ENCODE results near the gene XAB2.

XAB2 gene

DNA sequence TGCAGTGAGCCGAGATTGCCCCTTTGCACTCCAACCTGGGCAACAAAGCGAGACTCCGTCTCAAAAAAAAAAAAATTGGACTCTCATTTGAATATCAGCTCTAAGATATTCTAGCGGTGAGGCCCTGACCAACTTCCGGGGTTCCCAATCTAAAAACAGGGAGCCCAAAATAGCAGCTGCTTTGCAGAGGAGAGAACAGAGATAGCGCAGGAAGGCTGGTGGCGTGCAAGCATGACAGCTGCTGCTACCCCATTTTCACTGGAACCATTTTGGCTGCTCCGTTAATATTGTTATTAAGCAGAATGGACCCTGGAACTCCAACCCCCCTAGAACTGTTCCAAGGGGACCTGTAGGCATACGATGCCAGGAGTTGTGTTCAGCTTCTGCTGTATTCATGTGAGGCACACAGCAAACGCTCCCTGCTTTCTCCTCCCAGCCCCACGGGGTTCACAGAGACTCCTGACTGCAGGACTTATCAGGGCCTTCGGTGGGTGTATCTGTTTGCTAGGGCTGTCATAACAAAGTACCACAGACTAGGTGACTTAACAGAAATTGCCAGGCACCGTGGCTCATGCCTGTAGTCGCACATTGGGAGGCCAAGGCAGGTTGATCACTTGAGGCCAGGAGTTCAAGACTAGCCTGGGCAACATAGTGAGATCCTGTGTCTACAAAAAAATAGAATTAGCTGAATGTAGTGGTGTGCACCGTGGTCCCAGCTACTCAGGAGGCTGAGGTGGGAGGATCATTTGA is 19.1 kb upstream of the XAB2 start:
- no peak for DNase-seq (ENCODE audit: low read depth, low spot score)

DNA sequence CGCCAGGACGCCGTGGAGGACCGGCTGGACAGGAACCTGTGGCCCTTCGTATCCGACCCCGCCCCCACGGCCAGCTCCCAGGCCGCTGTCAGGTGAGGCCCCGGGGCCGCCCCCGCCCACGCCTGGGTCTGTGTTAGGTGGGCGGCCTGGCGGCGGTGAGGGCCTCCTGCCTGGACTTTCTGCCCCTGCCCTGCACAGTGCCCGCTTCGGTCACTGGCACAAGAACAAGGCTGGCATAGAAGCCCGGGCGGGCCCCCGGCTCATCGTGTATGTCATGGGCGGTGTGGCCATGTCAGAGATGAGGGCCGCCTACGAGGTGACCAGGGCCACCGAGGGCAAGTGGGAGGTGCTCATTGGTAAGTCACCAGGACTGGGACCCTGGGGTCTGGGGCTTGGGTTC is 17.8 kb upstream of the XAB2 start:
- DNase-seq (ENCODE audit: low read depth, low spot score): no peak

DNA sequence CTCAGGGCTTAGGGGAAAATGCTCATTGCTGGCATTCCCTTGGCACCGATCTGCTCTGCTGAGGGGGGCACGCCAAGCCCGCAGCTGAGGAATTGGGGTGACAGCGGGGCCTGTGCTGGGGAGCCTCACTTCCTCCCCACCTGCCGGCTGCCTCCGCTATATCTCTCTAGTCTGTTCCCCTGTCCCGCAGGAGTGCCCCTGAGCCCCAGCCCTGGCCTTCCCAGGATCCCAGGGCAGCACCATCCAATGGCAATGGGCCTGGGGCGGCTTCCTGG is 17.0 kb upstream of the XAB2 start:
- DNase-seq (ENCODE audit: low read depth, low spot score): no peak

DNA sequence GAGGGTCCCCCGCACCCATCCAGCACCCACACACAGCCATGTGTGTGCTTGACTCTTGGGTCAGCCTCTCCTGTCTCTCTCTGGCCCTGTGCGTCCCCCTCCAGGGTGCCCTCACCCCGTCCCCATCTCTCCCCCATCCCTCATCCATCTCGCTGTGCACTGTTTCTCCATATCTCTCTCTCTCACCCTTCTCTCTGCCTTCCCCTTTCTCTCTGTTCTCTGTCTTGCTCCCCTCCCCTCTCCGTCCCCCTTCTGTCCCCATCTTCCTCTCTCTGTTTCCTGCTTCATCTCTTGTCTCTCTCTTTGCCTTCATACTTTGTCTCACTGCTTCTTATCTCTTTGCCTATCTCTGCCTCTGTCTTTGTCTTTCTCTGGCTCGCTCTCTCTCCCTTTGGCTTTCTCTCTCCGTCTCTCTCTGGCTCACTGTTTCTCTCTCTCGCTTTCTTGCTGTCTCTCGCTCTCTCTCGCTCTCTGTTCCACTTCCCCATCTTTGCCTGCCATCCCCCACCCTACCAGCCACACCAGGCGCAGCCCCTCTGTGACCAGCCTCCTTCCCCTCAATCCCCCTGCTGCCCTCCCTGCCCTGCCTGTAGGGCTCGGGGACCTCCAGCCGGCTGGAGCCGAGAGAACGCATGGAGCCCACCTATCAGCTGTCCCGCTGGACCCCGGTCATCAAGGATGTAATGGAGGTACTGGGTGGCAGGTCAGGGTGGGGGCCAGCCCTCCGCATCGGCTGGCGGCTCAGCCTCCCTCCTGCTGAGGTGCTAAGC is 16.5 kb upstream of the XAB2 start:
- DNase-seq (ENCODE audit: low read depth, low spot score): no peak

DNA sequence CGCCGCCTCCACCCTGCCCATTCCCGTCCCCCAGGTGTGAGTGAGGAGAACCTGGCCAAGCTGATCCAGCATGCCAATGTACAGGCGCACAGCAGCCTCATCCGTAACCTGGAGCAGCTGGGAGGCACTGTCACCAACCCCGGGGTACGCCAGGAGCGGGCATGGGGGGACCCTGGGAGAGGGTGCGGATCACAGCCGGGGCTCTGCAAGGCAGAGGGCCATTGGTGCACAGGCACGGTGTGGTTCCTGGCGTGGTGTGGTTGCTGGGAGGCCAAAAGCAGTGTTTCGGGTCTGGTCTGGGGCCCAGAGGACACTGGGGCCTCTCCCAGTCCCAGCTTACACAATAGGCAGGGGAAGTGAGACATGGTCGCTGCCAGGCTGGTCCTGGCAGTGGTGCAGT is 15.8 kb upstream of the XAB2 start:
- DNase-seq (ENCODE audit: low read depth, low spot score): no peak

DNA sequence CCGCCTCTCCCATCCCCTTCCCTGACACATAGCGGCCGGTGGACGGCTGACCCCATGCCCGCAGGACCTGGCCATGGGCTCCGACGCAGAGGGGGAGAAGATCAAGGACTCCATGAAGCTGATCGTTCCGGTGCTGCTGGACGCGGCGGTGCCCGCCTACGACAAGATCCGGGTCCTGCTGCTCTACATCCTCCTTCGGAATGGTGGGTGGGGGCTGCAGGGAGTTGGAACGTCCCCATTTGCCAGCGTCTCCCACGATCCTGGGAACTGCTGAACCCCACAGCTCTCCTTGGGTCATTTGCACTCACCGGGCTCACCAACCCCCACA is 15.2 kb upstream of the XAB2 start:
- DNase-seq (ENCODE audit: low read depth, low spot score): no peak

DNA sequence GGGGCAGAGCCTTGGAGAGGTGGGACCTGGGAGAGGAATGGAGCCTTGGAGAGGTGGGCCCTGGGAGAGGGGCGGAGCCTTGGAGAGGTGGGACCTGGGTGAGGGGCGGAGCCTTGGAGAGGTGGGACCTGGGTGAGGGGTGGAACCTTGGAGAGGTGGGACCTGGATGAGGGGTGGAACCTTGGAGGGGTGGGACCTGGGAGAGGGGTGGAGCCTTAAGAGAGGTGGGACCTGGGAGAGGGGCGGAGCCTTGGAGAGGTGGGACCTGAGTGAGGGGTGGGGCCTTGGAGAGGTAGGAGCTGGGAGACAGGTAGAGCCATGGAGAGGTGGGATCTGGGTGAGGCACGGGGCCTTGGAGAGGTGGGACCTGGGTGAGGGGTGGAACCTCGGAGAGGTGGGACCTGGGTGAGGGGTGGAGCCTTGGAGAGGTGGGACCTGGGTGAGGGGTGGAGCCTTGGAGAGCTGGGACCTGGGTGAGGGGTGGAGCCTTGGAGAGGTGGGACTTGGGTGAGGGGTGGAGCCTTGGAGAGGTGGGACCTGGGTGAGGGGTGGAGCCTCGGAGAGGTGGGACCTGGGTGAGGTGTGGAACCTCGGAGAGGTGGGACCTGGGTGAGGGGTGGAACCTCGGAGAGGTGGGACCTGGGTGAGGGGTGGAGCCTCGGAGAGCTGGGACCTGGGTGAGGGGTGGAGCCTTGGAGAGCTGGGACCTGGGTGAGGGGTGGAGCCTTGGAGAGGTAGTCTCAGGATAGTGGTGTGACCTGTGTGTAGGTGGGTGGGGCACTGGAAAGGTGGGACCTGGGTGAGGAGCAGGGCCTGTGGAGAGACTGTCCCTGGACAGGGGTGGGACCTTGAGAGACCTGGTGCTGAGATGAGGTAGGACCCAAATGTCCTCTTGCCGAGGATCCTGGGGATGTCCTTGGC is 14.5 kb upstream of the XAB2 start:
- peak; percentile 81 for DNase-seq (ENCODE audit: low read depth, low spot score)

DNA sequence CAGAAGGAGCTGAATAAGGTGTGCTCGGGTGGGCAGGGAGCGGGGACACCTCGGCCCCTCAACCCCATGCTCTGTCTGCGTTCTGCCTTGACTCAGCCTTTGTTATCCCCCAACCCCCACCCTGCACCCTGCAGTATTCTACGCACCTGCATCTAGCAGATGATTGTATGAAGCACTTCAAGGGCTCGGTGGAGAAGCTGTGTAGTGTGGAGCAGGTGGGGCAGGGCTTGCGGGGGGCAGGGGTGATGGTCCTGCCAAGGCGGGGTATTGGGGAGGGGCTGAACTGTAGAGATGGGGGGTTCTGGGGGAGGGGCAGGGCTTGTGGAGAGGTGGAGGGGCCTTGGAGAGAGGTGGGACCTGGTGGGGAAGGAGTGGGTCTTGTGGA is 13.7 kb upstream of the XAB2 start:
- DNase-seq (ENCODE audit: low read depth, low spot score): no peak

DNA sequence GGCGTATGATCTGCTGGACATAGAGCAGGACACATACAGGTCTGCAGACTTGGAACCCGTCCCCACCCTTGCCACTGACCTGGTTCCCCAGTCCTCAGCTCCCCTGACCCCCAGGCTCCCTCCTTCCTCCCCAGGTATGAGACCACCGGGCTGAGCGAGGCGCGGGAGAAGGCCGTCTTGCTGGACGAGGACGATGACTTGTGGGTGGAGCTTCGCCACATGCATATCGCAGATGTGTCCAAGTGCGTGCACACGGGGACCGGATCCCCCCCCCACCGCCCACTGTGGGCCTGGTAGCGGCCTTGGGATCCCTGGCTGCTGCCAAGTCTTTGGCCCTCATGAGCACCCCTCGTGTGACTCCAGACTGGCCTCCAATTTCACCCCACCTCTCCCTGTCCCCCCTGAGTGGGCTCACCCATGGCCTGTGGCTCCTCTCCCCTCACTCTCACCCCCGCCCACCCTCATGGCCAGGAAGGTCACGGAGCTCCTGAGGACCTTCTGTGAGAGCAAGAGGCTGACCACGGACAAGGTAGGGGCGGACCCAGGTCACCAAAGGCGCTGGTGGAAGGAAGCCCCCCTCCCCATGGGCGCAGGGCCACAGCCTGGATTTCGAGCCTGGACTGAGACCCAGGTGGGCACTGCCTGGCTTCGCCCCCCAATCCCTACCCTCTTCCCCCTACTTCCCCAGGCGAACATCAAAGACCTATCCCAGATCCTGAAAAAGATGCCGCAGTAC is 13.1 kb upstream of the XAB2 start:
- DNase-seq (ENCODE audit: low read depth, low spot score): no peak

DNA sequence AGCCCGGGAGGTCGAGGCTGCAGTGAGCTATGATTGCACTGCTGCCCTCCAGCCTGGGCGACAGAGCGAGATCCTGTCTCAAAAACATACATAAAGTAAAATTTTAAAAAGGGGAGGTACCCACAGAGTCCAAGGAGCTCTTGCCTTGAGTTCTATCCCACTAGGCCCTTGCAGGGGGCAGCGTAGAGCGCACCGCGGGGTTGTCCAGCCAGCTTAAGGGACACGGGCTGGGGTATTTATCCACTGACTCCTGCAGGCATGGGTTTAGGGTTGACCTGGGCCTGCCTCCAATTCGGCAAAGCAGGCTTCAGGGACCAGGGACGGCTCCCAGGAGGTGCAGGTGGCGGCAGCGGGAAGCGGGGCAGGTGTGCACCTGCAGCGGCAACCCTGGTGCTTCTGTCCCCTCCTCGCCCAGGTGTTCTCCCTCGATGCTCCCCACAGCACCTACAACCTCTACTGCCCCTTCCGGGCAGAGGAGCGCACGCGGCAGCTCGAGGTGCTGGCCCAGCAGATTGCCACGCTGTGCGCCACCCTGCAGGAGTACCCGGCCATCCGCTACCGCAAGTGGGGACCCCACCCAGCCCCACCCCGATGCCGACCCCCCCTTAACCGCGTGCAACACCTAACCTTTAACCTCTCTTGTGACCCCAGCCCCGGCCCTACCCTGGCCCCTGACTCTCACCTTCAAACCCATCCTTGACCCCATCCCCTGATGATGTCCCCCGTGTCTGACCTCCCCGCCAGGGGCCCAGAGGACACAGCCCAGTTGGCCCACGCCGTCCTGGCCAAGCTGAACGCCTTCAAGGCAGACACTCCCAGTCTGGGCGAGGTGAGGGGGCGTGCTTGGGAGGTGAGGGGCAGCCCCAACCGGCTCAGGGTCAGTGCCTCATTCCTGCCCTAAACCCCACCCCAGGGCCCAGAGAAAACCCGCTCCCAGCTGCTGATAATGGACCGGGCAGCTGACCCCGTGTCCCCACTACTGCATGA is 12.2 kb upstream of the XAB2 start:
- DNase-seq (ENCODE audit: low read depth, low spot score): no peak

DNA sequence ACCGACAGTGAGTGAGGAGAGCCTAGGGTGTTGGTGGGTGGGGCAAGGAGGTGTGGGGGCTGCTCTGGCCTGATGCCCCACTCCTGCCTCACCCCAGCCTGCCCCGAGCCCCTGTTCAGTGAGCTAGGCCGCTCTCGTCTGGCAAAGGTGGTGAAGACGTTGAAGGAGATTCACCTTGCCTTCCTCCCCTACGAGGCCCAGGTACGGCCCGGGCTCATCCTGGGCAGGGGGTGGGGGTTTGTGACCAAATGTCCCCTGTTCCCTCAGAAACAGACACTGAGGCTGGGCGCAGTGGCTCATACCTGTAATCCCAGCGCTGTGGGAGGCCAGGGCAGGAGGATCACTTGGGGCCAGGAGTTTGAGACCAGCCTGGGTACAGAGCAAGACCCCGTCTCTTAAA is 11.5 kb upstream of the XAB2 start:
- DNase-seq (ENCODE audit: low read depth, low spot score): no peak

DNA sequence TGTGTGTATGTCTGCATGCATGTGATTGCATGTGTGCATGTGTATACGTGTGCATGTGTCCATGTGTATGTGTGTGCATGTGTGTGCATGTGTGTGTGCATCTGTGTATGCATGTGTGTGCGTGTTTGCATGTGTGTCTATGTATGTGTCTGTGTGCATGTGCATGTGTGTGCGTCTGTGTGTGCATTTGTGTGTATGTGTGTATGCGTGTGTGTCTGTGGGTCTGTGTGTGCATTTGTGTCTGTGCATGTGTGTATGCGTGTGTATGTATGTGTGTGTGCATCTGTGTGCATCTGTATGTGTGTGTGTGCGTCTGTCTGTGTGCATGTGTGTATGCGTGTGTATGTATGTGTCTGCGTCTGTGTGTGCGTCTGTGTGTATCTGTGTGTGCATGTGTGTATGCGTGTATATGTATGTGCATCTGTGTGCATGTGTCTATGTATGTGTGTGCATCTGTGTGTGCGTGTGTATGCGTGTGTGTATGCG is 10.6 kb upstream of the XAB2 start:
- no peak for DNase-seq (ENCODE audit: low read depth, low spot score)

DNA sequence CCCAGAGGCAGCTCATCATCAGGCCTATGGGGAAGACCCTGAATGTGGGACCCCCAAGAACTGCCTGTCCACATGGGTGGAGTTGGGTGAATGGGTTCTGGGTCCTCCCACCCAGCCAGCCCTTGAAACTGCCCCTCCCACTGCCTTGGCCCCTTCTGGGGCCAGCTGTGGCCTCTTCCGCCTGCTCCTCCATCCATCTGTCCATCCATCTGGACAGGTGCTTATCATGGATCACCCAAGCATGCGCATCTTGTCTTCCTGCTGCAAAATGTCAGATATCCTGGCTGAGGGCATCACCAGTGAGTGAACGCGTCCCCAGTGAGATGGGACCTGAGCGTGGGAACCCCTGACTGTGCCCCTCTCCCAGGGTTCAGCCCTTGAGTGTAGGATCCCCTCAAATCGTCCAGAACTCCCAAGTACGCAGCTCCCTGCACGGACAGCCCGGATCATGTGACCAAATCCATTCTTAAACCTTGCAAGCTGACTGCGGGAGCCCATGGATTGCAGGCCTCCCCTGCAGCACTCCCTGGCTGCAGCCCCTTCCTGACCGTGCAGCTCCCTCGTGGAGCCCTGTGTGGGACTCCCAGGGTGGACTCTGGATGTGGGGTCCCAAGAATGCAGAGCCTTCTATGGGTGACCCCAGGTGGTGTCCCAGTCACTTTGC is 9.6 kb upstream of the XAB2 start:
- no peak for DNase-seq (ENCODE audit: low read depth, low spot score)

DNA sequence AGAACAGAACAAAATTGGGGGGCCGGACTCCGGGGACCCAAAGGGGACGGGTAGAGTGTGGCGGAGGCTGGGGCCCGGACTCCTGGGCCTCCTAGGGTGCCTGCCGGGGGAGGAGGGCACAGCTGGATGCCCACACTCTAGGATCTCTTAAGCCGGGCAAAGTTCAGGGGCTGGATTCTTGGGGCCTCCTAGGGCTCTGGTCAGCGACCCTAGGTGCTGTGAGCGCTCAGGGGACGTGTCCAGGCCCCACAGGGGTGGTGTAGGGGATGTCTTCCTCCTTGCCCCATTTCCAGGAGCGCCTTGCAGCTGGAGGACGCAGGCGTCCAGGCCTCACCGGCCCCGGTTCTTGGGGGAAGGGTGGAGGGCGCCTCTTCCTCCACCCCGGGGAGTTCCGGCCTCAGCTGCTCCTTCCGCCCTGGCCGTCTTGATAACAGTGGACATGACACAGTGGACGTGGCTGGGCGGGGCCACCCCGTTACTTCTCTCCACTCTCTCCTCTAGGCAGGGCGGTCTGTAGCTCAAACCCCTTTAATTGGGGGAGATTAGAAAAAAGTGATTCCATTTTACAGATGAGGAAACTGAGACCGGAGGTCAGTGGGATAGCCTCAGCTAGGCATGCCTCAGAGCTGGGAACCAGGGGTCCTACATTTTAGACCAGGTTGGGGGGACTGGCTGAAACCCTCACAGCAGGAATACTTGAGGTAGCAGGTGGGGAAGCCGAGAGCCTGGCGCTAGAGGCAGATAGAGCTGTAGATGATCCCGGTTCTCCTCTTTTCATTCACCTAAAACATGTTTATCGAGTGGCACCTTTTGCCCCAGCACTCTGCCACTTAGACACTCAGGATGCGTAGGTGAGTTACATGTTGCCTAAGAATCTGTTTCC is 8.3 kb upstream of the XAB2 start:
- DNase-seq (ENCODE audit: low read depth, low spot score): peak; percentile 22

DNA sequence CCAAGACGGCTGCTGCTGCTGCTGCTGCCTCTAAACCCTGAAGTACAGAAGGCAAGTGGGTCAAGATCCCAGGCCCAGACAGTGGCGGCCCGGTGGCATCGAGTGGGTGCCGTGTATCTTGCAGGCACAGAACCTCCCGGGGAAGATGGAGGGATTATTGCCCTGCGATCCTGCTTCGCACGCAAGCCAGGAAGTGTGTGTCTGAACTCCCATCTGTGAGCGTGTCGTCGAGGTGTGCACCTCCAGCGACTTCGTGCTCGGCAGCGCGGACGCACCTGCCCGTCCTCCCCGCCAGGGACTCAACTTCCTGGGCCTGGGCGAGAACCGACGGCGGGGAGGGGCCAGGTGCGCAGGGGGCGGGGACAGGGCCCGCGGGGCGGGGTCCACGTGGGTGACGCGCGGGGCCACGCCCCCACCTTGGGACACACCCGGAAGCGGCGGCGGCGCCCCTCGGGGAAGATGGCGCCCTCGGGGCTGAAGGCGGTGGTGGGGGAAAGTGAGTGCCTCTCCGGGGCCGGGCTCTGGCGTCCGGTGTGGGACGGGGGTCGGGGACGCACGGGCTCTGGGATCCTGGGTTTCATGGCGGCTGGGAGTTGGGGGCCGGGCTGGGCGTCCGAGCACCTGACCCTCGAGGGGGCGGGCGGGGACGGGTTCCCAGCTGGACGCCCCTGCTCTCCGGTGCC is 7.5 kb upstream of the XAB2 start, which contains the start of gene STXBP2:
Gene STXBP2, plus strand, starts transcription at position 420 of the 683 bp plus-strand sequence. Its CDS starts 40 bp downstream, at position 460.
- peak; percentile 56 for DNase-seq (ENCODE audit: low read depth, low spot score)

DNA sequence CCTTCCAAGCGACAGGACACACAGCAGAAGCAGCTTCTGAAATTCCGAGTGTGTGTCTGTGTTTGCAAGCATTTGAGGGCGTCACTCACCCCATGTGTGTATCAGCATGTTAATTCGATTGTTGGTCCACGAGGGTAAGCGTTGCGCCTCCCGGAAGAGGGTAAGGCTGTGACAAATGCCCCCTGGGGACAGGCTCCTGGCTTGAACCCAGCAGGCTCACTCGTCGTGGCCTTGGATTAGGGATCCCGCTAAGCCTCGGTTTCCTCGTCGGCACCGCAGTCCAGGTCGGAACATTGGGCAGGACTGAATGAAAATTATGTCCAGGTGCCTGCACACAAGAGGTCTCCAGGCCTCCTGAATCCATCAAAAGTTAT is 7.0 kb upstream of the XAB2 start:
- no peak for DNase-seq (ENCODE audit: low read depth, low spot score)

DNA sequence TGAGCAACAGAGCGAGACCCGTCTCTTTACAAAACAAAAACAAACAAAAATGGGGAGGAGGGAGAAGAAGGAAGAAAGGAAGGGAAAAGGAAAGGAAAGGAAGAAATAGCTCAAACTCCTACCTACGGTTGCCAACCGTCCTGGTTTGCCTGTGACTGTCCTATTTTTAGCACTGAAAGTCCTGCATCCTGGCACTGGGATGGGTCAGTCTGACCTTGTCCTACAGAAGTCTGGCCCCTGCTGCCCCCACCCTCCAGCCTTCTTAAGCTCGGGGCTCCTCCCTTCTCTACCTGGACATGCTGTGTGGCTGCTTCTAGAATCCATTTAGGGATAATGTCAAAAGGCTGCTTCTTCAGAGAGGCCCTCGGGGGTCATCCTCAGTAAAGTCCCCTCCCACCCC is 6.3 kb upstream of the XAB2 start:
- DNase-seq (ENCODE audit: low read depth, low spot score): no peak

DNA sequence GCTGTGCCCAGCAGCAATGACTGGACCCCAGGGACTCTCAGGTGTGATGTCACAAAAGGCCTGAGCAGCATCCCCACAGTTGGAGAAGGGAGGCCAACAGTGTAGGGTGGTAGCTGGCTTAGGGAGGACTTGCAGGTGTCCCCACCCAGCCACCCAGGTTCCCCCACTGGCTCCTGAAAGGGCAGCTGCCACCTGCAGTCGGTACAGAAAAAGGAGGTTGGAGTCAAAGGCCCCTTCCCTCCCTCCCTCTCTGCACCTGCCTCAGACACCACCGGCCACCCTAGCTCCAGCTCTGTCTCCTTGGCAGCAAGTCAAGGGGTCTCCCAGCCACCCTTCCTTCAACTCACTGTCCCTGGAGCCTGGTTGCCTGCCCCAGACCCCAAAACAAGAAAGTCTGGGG is 4.4 kb upstream of the XAB2 start, which contains the start of gene PCP2:
Gene PCP2, minus strand, starts transcription at position 22 of the 400 bp plus-strand sequence. CDS start 262 bp downstream, outside the sequence.
- DNase-seq (ENCODE audit: low read depth, low spot score): no peak

Data from ELF-1 (cell line).